ENCODE data around the gene CACNA1S.

DNA sequence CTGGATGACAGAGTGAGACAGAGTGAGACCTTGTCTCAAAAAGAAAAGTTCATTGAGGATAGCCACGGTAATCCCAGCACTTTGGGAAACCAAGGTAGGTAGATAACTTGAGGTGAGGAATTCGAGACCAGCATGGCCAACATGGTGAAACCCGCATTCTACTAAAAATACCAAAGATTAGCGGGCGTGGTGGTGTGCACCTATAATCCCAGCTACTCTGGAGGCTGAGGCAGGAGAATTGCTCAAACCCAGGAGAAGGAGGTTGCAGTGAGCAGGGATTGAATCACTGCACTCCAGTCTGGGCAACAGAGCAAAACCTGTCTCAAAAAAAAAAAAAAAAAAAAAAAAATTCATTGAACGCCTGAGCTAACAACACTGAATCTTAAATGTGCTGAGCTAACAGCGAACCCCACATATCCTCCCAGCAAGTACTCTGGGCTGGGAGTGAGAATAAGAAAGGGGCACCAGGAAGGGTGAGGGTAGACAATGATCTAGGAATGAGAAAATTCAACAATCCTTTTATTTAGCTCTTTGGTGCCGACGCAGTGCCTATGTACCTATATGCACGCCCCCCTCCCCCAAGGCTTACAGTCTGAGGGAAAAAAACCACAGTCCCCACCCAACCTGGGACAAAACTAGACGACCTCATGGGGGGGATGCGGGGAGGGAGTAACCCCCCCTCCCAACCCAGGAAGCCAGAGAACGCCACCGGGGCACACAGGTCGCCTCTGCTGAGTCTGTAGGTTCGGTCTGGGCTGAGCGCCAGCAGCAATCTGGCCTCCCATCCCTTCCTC lies 1.4 kb upstream of the CACNA1S start:
- TF ChIP-seq CTCF (IDR thresholded peaks at IDR 0.05; ENCODE audit: low read length) (no peak), EZH2 (IDR thresholded peaks at IDR 0.05; ENCODE audit: borderline replicate concordance, low read length) (no peak)
